GM23338 (cell line): ENCODE data around the gene GPRC5B. TPM values are rescaled to one million over a fixed set of nuclear protein-coding genes. Genes with fewer than 3 reads are reported as not detected.

Source experiments
- ATAC-seq: fragments of 200-7000 bp; cut with Tn5 transposase; 3 replicates; pipeline ENCODE4 v1.9.1; 2020
- DNase-seq: peaks from one replicate; pipeline ENCODE4 v3.0.0-alpha.2; 2015; ENCODE audit warnings: low spot score
- H2AFZ ChIP-seq: fragments of 200-600 bp; sonication (generic); 2 replicates; pipeline ENCODE4 v1.8.0; 2016; ENCODE audit warnings: antibody characterized with exemption, mild to moderate bottlenecking, moderate library complexity
- H3F3A ChIP-seq: fragments of 200-600 bp; sonication (generic); replicated peaks from 2 replicates; pipeline ENCODE4 v1.8.0; 2017; ENCODE audit warnings: antibody characterized with exemption, mixed run types, low read depth
- H3K27ac ChIP-seq: fragments of 200-600 bp; sonication (generic); 2 replicates; pipeline ENCODE4 v1.6.1; 2016; ENCODE audit warnings: low read depth
- H3K27me3 ChIP-seq: fragments of 200-600 bp; sonication (generic); 2 replicates; pipeline ENCODE4 v1.8.0; 2016; ENCODE audit warnings: mild to moderate bottlenecking, mixed run types, moderate library complexity; ENCODE audit not compliant: insufficient read depth
- H3K36me3 ChIP-seq: fragments of 200-600 bp; sonication (generic); 2 replicates; pipeline ENCODE4 v1.8.0; 2016; ENCODE audit warnings: mild to moderate bottlenecking; ENCODE audit not compliant: insufficient read depth
- H3K4me1 ChIP-seq: fragments of 200-600 bp; sonication (generic); 2 replicates; pipeline ENCODE4 v1.8.0; 2016; ENCODE audit warnings: mild to moderate bottlenecking, moderate library complexity; ENCODE audit not compliant: insufficient read depth
- H3K4me2 ChIP-seq: fragments of 200-600 bp; sonication (generic); 2 replicates; pipeline ENCODE4 v1.7.1; 2017; ENCODE audit warnings: mixed run types
- H3K4me3 ChIP-seq: fragments of 200-600 bp; sonication (generic); 2 replicates; pipeline ENCODE4 v1.6.1; 2016; ENCODE audit warnings: mixed run types
- H3K79me2 ChIP-seq: fragments of 200-600 bp; sonication (generic); replicated peaks from 2 replicates; pipeline ENCODE4 v1.8.0; 2017; ENCODE audit warnings: mild to moderate bottlenecking; ENCODE audit not compliant: insufficient read depth
- H3K9me2 ChIP-seq: fragments of 200-600 bp; sonication (generic); 2 replicates; pipeline ENCODE4 v1.8.0; 2017; ENCODE audit not compliant: insufficient read depth
- H4K20me1 ChIP-seq: fragments of 200-600 bp; sonication (generic); replicated peaks from 2 replicates; pipeline ENCODE4 v1.8.0; 2017; ENCODE audit warnings: mild to moderate bottlenecking; ENCODE audit not compliant: insufficient read depth
- H3K27ac Mint-ChIP-seq: 2 replicates; pipeline ENCODE4 v1.8.0; 2020; ENCODE audit warnings: inconsistent platforms, mild to moderate bottlenecking, moderate library complexity, mixed read lengths
- H3K27me3 Mint-ChIP-seq: 3 replicates; pipeline ENCODE4 v1.8.0; 2022; ENCODE audit warnings: low read depth, mild to moderate bottlenecking, moderate library complexity, mixed read lengths, inconsistent platforms; ENCODE audit not compliant: insufficient read depth, poor library complexity
- H3K36me3 Mint-ChIP-seq: 3 replicates; pipeline ENCODE4 v1.8.0; 2021; ENCODE audit warnings: low read depth, mild to moderate bottlenecking, inconsistent platforms, moderate library complexity, mixed read lengths
- H3K4me1 Mint-ChIP-seq: 3 replicates; pipeline ENCODE4 v1.8.0; 2020; ENCODE audit warnings: mild to moderate bottlenecking, inconsistent platforms, mixed read lengths
- H3K4me3 Mint-ChIP-seq: 3 replicates; pipeline ENCODE4 v1.8.0; 2021; ENCODE audit warnings: moderate library complexity, mild to moderate bottlenecking, inconsistent platforms, mixed read lengths
- H3K9me3 Mint-ChIP-seq: 3 replicates; pipeline ENCODE4 v1.8.0; 2020; ENCODE audit warnings: moderate library complexity, mild to moderate bottlenecking, inconsistent platforms, mixed read lengths
- CTCF ChIP-seq, 2 experiments: fragments of 200-600 bp in 1 of 2; sonication (generic) in 1 of 2; conservative IDR thresholded peaks; 2 replicates each; pipeline versions ENCODE4 v1.5.1 to v1.6.1; 2016 to 2017; ENCODE audit warnings: antibody characterized with exemption in 2 of 2, low read depth in 2 of 2, mild to moderate bottlenecking in 2 of 2, moderate library complexity in 1 of 2
- EZH2 ChIP-seq: fragments of 200-600 bp; sonication (generic); IDR thresholded peaks from one replicate; pipeline ENCODE4 v1.8.0; 2017; ENCODE audit warnings: antibody characterized with exemption, mild to moderate bottlenecking, low read depth; ENCODE audit not compliant: unreplicated experiment
- POLR2AphosphoS5 ChIP-seq: IDR thresholded peaks from 2 replicates; pipeline ENCODE4 v1.6.1; 2016; ENCODE audit warnings: antibody characterized with exemption, low read depth
- REST ChIP-seq: IDR thresholded peaks from one replicate; pipeline ENCODE4 v1.6.1; 2018; ENCODE audit warnings: antibody characterized with exemption; ENCODE audit not compliant: unreplicated experiment
- ZNF114 ChIP-seq: fragments of 250-450 bp; sonication (Bioruptor Pico); IDR thresholded peaks from 2 replicates; pipeline ENCODE4 v1.5.0; 2020; ENCODE audit warnings: mild to moderate bottlenecking, moderate library complexity
- ZNF331 ChIP-seq: fragments of 250-450 bp; sonication (Bioruptor Pico); IDR thresholded peaks from 2 replicates; pipeline ENCODE4 v1.5.0; 2020; ENCODE audit warnings: low read depth, mild to moderate bottlenecking, moderate library complexity
- polyA plus RNA-seq: library from polyadenylated mRNA; unstranded; fragments of >200 nt; fragmentation: Nextera tagmentation; extraction: Ambion mirVana; gene quantifications from 2 replicates; pipeline ENCODE4 v1.2.1, GENCODE V29; 2016
- total RNA-seq: library from RNA; depleted of rRNA; stranded (reverse); fragments of >200 nt; shearing (Covaris generic); gene quantifications from 2 replicates; pipeline ENCODE4 v1.2.3, GENCODE V29; 2014
- TF ChIP-seq, protein P1 (sequence below): IDR thresholded peaks from 2 replicates; pipeline ENCODE4 v1.6.1; 2016; ENCODE audit warnings: antibody characterized with exemption
- TF ChIP-seq, protein P2 (sequence below): fragments of 250-450 bp; sonication (Bioruptor Pico); IDR thresholded peaks from 2 replicates; pipeline ENCODE4 v1.5.0; 2020; ENCODE audit warnings: mild to moderate bottlenecking, moderate library complexity

The GPRC5B gene
- total and polyA plus RNA-seq, 2 experiments from 2014 or later, result 70.9 to 82.5 TPM

DNA sequence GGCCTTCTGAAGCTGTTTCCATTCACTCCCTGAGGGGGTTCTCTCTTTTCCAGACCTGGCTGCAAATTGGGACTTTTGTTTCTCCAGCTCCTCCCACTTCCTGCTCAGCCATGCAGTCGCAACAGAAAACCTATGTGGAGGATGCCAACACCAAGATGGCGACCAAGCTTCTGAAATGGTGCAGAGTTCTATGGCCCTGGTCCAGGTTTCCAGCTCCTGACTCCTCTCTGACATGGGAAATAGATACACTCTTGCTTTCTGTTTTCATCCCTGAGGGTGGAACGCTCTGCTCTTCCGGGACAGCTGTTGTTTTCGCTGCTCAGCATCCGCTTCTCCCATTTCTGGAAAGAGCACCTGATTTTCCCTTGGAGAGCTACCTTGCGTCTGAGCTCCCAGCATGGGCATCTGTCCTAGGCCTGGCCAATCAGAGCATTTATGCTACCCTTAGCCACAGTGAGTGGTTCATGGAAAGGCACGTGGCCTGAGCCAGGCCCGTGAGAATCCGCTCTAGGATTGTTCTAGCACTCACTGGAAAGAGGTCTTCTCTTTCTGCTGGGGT is 8.1 kb downstream of the GPRC5B start:
- Histone ChIP-seq H3K4me2 (peak overlapping the region; percentile 51), H3K9me2 (no peaks in the 10 kb centered on the region), H3K4me3 (no peak overlapping the region), H2AFZ (no peak overlapping the region), H3K27ac (peak overlapping the region; percentile 78; the same call in 1 of the 2 replicates), H4K20me1 (peaks cover 34% of the 10 kb centered on the region), H3K79me2 (peaks cover 97% of the 10 kb centered on the region), H3K27me3 (no peaks in the 10 kb centered on the region), H3F3A (peaks cover 9% of the 10 kb centered on the region), H3K4me1 (peaks cover 56% of the 10 kb centered on the region), H3K36me3 (no peaks in the 10 kb centered on the region; the same call in 1 of the 2 replicates)
- no peak for ATAC-seq
- peak; percentile 36 for DNase-seq
- Mint-ChIP-seq H3K9me3 (no peaks in the 10 kb centered on the region), H3K27me3 (peaks cover 13% of the 10 kb centered on the region), H3K27ac (peak overlapping the region; percentile 75; the same call in 1 of the 2 replicates), H3K4me1 (peaks cover 49% of the 10 kb centered on the region), H3K4me3 (no peak overlapping the region; the same call in 2 of the 3 replicates), H3K36me3 (peaks cover 78% of the 10 kb centered on the region)
- TF ChIP-seq, protein P1, sequence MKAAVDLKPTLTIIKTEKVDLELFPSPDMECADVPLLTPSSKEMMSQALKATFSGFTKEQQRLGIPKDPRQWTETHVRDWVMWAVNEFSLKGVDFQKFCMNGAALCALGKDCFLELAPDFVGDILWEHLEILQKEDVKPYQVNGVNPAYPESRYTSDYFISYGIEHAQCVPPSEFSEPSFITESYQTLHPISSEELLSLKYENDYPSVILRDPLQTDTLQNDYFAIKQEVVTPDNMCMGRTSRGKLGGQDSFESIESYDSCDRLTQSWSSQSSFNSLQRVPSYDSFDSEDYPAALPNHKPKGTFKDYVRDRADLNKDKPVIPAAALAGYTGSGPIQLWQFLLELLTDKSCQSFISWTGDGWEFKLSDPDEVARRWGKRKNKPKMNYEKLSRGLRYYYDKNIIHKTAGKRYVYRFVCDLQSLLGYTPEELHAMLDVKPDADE, result no peak
- TF ChIP-seq ZNF114, result no peak
- no peak for TF ChIP-seq POLR2AphosphoS5

GRCh38 chr16:19875900-19876299 is 8.7 kb downstream of the GPRC5B start:
- Histone ChIP-seq H3K27ac (peak overlapping the region; percentile 66; the same call in 1 of the 2 replicates), H4K20me1 (peaks cover 35% of the 10 kb centered on the region), H3K27me3 (no peaks in the 10 kb centered on the region), H3K4me2 (peak overlapping the region; percentile 51; the same call in 1 of the 2 replicates), H3K4me1 (peaks cover 49% of the 10 kb centered on the region), H3K36me3 (peaks cover 5% of the 10 kb centered on the region), H2AFZ (no peak overlapping the region), H3F3A (peaks cover 2% of the 10 kb centered on the region; the same call in 1 of the 2 replicates), H3K79me2 (peaks cover 97% of the 10 kb centered on the region), H3K4me3 (no peak overlapping the region), H3K9me2 (no peaks in the 10 kb centered on the region)
- Mint-ChIP-seq H3K27ac (peak overlapping the region; percentile 31; the same call in 1 of the 2 replicates), H3K27me3 (peaks cover 14% of the 10 kb centered on the region), H3K9me3 (no peaks in the 10 kb centered on the region), H3K4me3 (no peak overlapping the region), H3K4me1 (peaks cover 45% of the 10 kb centered on the region), H3K36me3 (peaks cover 76% of the 10 kb centered on the region)
- ATAC-seq, result peak; percentile 9; the same call in 1 of the 3 replicates
- no peak for DNase-seq
- no peak for TF ChIP-seq REST
- TF ChIP-seq CTCF (conservative IDR thresholded peaks at IDR 0.05; ENCODE audit: low read depth in 2 of 2), result no peak
- TF ChIP-seq ZNF331 (CRISPR knock-in tag), result no peak
- TF ChIP-seq, protein P2, sequence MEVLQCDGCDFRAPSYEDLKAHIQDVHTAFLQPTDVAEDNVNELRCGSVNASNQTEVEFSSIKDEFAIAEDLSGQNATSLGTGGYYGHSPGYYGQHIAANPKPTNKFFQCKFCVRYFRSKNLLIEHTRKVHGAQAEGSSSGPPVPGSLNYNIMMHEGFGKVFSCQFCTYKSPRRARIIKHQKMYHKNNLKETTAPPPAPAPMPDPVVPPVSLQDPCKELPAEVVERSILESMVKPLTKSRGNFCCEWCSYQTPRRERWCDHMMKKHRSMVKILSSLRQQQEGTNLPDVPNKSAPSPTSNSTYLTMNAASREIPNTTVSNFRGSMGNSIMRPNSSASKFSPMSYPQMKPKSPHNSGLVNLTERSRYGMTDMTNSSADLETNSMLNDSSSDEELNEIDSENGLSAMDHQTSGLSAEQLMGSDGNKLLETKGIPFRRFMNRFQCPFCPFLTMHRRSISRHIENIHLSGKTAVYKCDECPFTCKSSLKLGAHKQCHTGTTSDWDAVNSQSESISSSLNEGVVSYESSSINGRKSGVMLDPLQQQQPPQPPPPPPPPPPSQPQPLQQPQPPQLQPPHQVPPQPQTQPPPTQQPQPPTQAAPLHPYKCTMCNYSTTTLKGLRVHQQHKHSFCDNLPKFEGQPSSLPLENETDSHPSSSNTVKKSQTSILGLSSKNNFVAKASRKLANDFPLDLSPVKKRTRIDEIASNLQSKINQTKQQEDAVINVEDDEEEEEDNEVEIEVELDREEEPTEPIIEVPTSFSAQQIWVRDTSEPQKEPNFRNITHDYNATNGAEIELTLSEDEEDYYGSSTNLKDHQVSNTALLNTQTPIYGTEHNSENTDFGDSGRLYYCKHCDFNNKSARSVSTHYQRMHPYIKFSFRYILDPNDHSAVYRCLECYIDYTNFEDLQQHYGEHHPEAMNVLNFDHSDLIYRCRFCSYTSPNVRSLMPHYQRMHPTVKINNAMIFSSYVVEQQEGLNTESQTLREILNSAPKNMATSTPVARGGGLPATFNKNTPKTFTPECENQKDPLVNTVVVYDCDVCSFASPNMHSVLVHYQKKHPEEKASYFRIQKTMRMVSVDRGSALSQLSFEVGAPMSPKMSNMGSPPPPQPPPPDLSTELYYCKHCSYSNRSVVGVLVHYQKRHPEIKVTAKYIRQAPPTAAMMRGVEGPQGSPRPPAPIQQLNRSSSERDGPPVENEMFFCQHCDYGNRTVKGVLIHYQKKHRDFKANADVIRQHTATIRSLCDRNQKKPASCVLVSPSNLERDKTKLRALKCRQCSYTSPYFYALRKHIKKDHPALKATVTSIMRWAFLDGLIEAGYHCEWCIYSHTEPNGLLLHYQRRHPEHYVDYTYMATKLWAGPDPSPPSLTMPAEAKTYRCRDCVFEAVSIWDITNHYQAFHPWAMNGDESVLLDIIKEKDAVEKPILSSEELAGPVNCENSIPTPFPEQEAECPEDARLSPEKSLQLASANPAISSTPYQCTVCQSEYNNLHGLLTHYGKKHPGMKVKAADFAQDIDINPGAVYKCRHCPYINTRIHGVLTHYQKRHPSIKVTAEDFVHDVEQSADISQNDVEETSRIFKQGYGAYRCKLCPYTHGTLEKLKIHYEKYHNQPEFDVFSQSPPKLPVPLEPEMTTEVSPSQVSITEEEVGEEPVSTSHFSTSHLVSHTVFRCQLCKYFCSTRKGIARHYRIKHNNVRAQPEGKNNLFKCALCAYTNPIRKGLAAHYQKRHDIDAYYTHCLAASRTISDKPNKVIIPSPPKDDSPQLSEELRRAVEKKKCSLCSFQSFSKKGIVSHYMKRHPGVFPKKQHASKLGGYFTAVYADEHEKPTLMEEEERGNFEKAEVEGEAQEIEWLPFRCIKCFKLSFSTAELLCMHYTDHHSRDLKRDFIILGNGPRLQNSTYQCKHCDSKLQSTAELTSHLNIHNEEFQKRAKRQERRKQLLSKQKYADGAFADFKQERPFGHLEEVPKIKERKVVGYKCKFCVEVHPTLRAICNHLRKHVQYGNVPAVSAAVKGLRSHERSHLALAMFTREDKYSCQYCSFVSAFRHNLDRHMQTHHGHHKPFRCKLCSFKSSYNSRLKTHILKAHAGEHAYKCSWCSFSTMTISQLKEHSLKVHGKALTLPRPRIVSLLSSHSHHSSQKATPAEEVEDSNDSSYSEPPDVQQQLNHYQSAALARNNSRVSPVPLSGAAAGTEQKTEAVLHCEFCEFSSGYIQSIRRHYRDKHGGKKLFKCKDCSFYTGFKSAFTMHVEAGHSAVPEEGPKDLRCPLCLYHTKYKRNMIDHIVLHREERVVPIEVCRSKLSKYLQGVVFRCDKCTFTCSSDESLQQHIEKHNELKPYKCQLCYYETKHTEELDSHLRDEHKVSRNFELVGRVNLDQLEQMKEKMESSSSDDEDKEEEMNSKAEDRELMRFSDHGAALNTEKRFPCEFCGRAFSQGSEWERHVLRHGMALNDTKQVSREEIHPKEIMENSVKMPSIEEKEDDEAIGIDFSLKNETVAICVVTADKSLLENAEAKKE (CRISPR knock-in tag), result no peak
- no peak for TF ChIP-seq POLR2AphosphoS5
- TF ChIP-seq EZH2, result no peak
